Measurements from ENCODE around the gene AGXT. TPM values are rescaled to one million over a fixed set of nuclear protein-coding genes. Genes with fewer than 3 reads are reported as not detected.

The AGXT gene
- total RNA-seq, 1 donor from 2014 or later: not detected

GRCh38 chr2:240928476-240929363 is 60.1 kb downstream of the AGXT start:
- Histone ChIP-seq H3K9me3 (peaks cover 0 to 11% of the 10 kb centered on the region in 2 donors), H3K36me3 (no peaks in the 10 kb centered on the region), H3K4me1 (no peaks in the 10 kb centered on the region), H3K4me3 (no peak overlapping the region), H3K27ac (no peak overlapping the region), H3K27me3 (no peaks in the 10 kb centered on the region)
- no peak for TF ChIP-seq CTCF (IDR thresholded peaks at IDR 0.05)
- DNase-seq (ENCODE audit: low spot score in 2 of 2): no peak
- intact Hi-C loops (cut with DNase I): no loop called here

GRCh38 chr2:240929364-240930095 is 60.9 kb downstream of the AGXT start:
- H3K4me1 ChIP-seq: no peaks in the 10 kb centered on the region
- H3K9me3 ChIP-seq: peaks cover 0 to 11% of the 10 kb centered on the region in 2 donors
- H3K36me3 ChIP-seq: no peaks in the 10 kb centered on the region
- DNase-seq (ENCODE audit: low spot score in 2 of 2): peak in 1 of 2 donors; percentile 57
- H3K27ac ChIP-seq: no peak overlapping the region
- no peak for TF ChIP-seq CTCF (IDR thresholded peaks at IDR 0.05)
- H3K27me3 ChIP-seq: no peaks in the 10 kb centered on the region
- H3K4me3 ChIP-seq: no peak overlapping the region
- intact Hi-C loops (cut with DNase I): no loop called here

Other genes starting within 250 kb of the AGXT start
- not detected for gene GPR35, start 243.3 kb upstream of the AGXT start, total RNA-seq
- gene AQP12B, start 185.9 kb upstream of the AGXT start, total RNA-seq: not detected
- not detected for gene AQP12A, start 177.0 kb upstream of the AGXT start, total RNA-seq
- 0.11 TPM for gene KIF1A, start 48.6 kb upstream of the AGXT start, total RNA-seq
- gene MAB21L4, start 27.3 kb downstream of the AGXT start, total RNA-seq: not detected
- 2.9 TPM for gene CROCC2, start 37.5 kb downstream of the AGXT start, total RNA-seq
- gene SNED1, start 129.8 kb downstream of the AGXT start, total RNA-seq: 84.3 TPM
- 50.2 TPM for gene MTERF4, start 233.5 kb downstream of the AGXT start, total RNA-seq

All from ascending aorta (tissue), 2 donors.